ENCODE results near the gene ZNF652. TPM values are rescaled to one million over a fixed set of nuclear protein-coding genes. Genes with fewer than 3 reads are reported as not detected.
"Not testable (repeated sequence)": the region's sequence is repeated elsewhere in the genome, so short reads cannot be mapped to it uniquely, and the experiment has no call there.

Gene ZNF652
- total RNA-seq, 2 experiments from 2014 or later = 33.7 to 34.9 TPM

GRCh38 chr17:49280918-49281317 lies 81.1 kb downstream of the ZNF652 start:
- Histone ChIP-seq H3K4me1 (ENCODE audit: insufficient read depth, low read length) (no peaks in the 10 kb centered on the region), H3K4me3 (ENCODE audit: low read length) (no peak overlapping the region), H3K27me3 (ENCODE audit: control insufficient read depth in 1 of 2, insufficient read depth in 2 of 2, low read length in 2 of 2) (no peaks in the 10 kb centered on the region), H3K9me3 (ENCODE audit: control insufficient read depth in 1 of 2, insufficient read depth in 1 of 2, low read length in 2 of 2) (no peaks in the 10 kb centered on the region), H3K27ac (ENCODE audit: low read depth in 1 of 2, low read length in 2 of 2) (no peak overlapping the region), H3K36me3 (ENCODE audit: insufficient read depth, low read length) (no peaks in the 10 kb centered on the region)
- DNase-seq (no peak), ATAC-seq (ENCODE audit: poor library complexity) (no peak)
- Mint-ChIP-seq H3K27ac (no peak overlapping the region), H3K27me3 (peaks cover 5% of the 10 kb centered on the region), H3K4me1 (ENCODE audit: low read depth) (no peaks in the 10 kb centered on the region), H3K9me3 (no peaks in the 10 kb centered on the region), H3K36me3 (ENCODE audit: low read depth) (no peaks in the 10 kb centered on the region), H3K4me3 (no peak overlapping the region)
- intact Hi-C loops (cut with DNase I, micrococcal nuclease) = no loop called here
- TF ChIP-seq CTCF (IDR thresholded peaks at IDR 0.05) = no peak
- POLR2A ChIA-PET = no interaction called here
- CTCF ChIA-PET = no interaction called here

GRCh38 chr17:49280061-49280460 lies 82.0 kb downstream of the ZNF652 start:
- ATAC-seq (ENCODE audit: poor library complexity) (no peak), DNase-seq (no peak)
- no peaks in the 10 kb centered on the region for H3K4me1 Mint-ChIP-seq (ENCODE audit: low read depth)
- peaks cover 5% of the 10 kb centered on the region for H3K27me3 Mint-ChIP-seq
- H3K36me3 ChIP-seq (ENCODE audit: insufficient read depth, low read length) = no peaks in the 10 kb centered on the region
- no peaks in the 10 kb centered on the region for H3K36me3 Mint-ChIP-seq (ENCODE audit: low read depth)
- H3K4me1 ChIP-seq (ENCODE audit: insufficient read depth, low read length) = no peaks in the 10 kb centered on the region
- H3K4me3 ChIP-seq (ENCODE audit: low read length) = no peak overlapping the region
- intact Hi-C loops (cut with DNase I, micrococcal nuclease) = no loop called here
- no peaks in the 10 kb centered on the region for H3K9me3 Mint-ChIP-seq
- no peak overlapping the region for H3K4me3 Mint-ChIP-seq
- POLR2A ChIA-PET = no interaction called here
- H3K27ac Mint-ChIP-seq = no peak overlapping the region
- H3K27me3 ChIP-seq (ENCODE audit: control insufficient read depth in 1 of 2, insufficient read depth in 2 of 2, low read length in 2 of 2) = no peaks in the 10 kb centered on the region
- no peaks in the 10 kb centered on the region for H3K9me3 ChIP-seq (ENCODE audit: control insufficient read depth in 1 of 2, insufficient read depth in 1 of 2, low read length in 2 of 2)
- no peak overlapping the region for H3K27ac ChIP-seq (ENCODE audit: low read depth in 1 of 2, low read length in 2 of 2)
- no peak for TF ChIP-seq CTCF (IDR thresholded peaks at IDR 0.05)
- CTCF ChIA-PET = no interaction called here

GRCh38 chr17:49279263-49280015 lies 82.6 kb downstream of the ZNF652 start:
- ATAC-seq (ENCODE audit: poor library complexity); H3K4me1 Mint-ChIP-seq (ENCODE audit: low read depth); DNase-seq; H3K9me3 ChIP-seq (ENCODE audit: control insufficient read depth in 1 of 2, insufficient read depth in 1 of 2, low read length in 2 of 2); POLR2A ChIA-PET; H3K4me3 ChIP-seq (ENCODE audit: low read length); CTCF ChIA-PET; H3K27ac ChIP-seq (ENCODE audit: low read depth in 1 of 2, low read length in 2 of 2); H3K36me3 Mint-ChIP-seq (ENCODE audit: low read depth); H3K4me3 Mint-ChIP-seq; H3K4me1 ChIP-seq (ENCODE audit: insufficient read depth, low read length); H3K27me3 Mint-ChIP-seq; H3K36me3 ChIP-seq (ENCODE audit: insufficient read depth, low read length); H3K9me3 Mint-ChIP-seq; H3K27me3 ChIP-seq (ENCODE audit: control insufficient read depth in 1 of 2, insufficient read depth in 2 of 2, low read length in 2 of 2); H3K27ac Mint-ChIP-seq: not testable (repeated sequence)
- intact Hi-C loops (cut with DNase I, micrococcal nuclease) = loop anchor here in 1 of 2 experiments (5.0 kb wide), 1 partner anchor 97 kb away; no protein-coding TSS in a partner anchor

GRCh38 chr17:49278076-49278475 lies 84.0 kb downstream of the ZNF652 start:
- Mint-ChIP-seq H3K27me3 (peaks cover 5% of the 10 kb centered on the region), H3K36me3 (ENCODE audit: low read depth) (no peaks in the 10 kb centered on the region), H3K4me3 (no peak overlapping the region), H3K4me1 (ENCODE audit: low read depth) (no peaks in the 10 kb centered on the region), H3K27ac (no peak overlapping the region), H3K9me3 (no peaks in the 10 kb centered on the region)
- intact Hi-C loops (cut with DNase I, micrococcal nuclease) = loop anchor here in 1 of 2 experiments (5.0 kb wide), 1 partner anchor 96 kb away; no protein-coding TSS in a partner anchor
- H3K4me3 ChIP-seq (ENCODE audit: low read length) = no peak overlapping the region
- DNase-seq = no peak
- no peak overlapping the region for H3K27ac ChIP-seq (ENCODE audit: low read depth in 1 of 2, low read length in 2 of 2)
- POLR2A ChIA-PET = no interaction called here
- TF ChIP-seq CTCF (IDR thresholded peaks at IDR 0.05) = no peak
- H3K36me3 ChIP-seq (ENCODE audit: insufficient read depth, low read length) = no peaks in the 10 kb centered on the region
- CTCF ChIA-PET = no interaction called here
- H3K4me1 ChIP-seq (ENCODE audit: insufficient read depth, low read length) = no peaks in the 10 kb centered on the region
- no peaks in the 10 kb centered on the region for H3K9me3 ChIP-seq (ENCODE audit: control insufficient read depth in 1 of 2, insufficient read depth in 1 of 2, low read length in 2 of 2)
- no peak for ATAC-seq (ENCODE audit: poor library complexity)
- H3K27me3 ChIP-seq (ENCODE audit: control insufficient read depth in 1 of 2, insufficient read depth in 2 of 2, low read length in 2 of 2) = no peaks in the 10 kb centered on the region
